PC-9 (cell line): ENCODE data around the gene IL15. TPM values are rescaled to one million over a fixed set of nuclear protein-coding genes. Genes with fewer than 3 reads are reported as not detected.
A peak's percentile ranks its signal among the peaks of the same experiment; 100 is the strongest.
"Not testable (repeated sequence)": the region's sequence is repeated elsewhere in the genome, so short reads cannot be mapped to it uniquely, and the experiment has no call there.

Source experiments
- BruUV-seq: library from RNA; stranded (reverse); fragments of 400-500 nt; replicated peaks from 2 replicates; lab custom pipeline; 2021; lab: Mats Ljungman, UMichigan
- CTCF ChIA-PET: fragments of 300-600 bp; sonication (Branson Sonifier 250); formaldehyde crosslinking; loops from one replicate; lab custom pipeline; 2022; ENCODE audit warnings: antibody characterized with exemption; lab: Charles Lee
- POLR2A ChIA-PET: fragments of 300-600 bp; sonication (Branson Sonifier 250); formaldehyde crosslinking; loops from one replicate; lab custom pipeline; 2022; ENCODE audit warnings: antibody characterized with exemption; ENCODE audit not compliant: unreplicated experiment; lab: Charles Lee
- DNase-seq, 2 experiments: peaks; one replicate each; pipeline versions ENCODE4 v3.0.0 to v3.0.0-alpha.2; 2015 to 2022; ENCODE audit warnings: mixed read lengths in 1 of 2
- H2AFZ ChIP-seq: fragments of 200-600 bp; sonication (generic); 2 replicates; pipeline ENCODE4 v1.8.1; 2017; ENCODE audit warnings: antibody characterized with exemption
- H3F3A ChIP-seq: fragments of 200-600 bp; sonication (generic); 2 replicates; pipeline ENCODE4 v1.8.1; 2017; ENCODE audit warnings: antibody characterized with exemption, mild to moderate bottlenecking, low read depth; ENCODE audit not compliant: insufficient read depth
- H3K27ac ChIP-seq: fragments of 200-600 bp; sonication (generic); 2 replicates; pipeline ENCODE4 v1.6.1; 2016; ENCODE audit warnings: mixed run types
- H3K27me3 ChIP-seq: fragments of 200-600 bp; sonication (generic); 2 replicates; pipeline ENCODE4 v1.6.1; 2016; ENCODE audit warnings: low read depth, mixed run types; ENCODE audit not compliant: insufficient read depth
- H3K36me3 ChIP-seq: fragments of 200-600 bp; sonication (generic); 2 replicates; pipeline ENCODE4 v1.6.1; 2016; ENCODE audit warnings: low read depth, mixed run types
- H3K4me1 ChIP-seq: fragments of 200-600 bp; sonication (generic); replicated peaks from 2 replicates; pipeline ENCODE4 v1.6.1; 2016; ENCODE audit warnings: mixed run types; ENCODE audit not compliant: insufficient read depth
- H3K4me2 ChIP-seq: fragments of 200-600 bp; sonication (generic); 2 replicates; pipeline ENCODE4 v1.6.1; 2017; ENCODE audit warnings: mixed run types
- H3K4me3 ChIP-seq: fragments of 200-600 bp; sonication (generic); 2 replicates; pipeline ENCODE4 v1.6.1; 2016; ENCODE audit warnings: mixed run types
- H3K79me2 ChIP-seq: fragments of 200-600 bp; sonication (generic); 2 replicates; pipeline ENCODE4 v1.6.1; 2017; ENCODE audit warnings: low read depth, mixed run types
- H3K9me2 ChIP-seq: fragments of 200-600 bp; sonication (generic); 2 replicates; pipeline ENCODE4 v1.8.1; 2017; ENCODE audit warnings: mild to moderate bottlenecking; ENCODE audit not compliant: insufficient read depth
- H3K9me3 ChIP-seq: fragments of 200-600 bp; sonication (generic); 2 replicates; pipeline ENCODE4 v1.8.1; 2016; ENCODE audit warnings: low read depth; ENCODE audit not compliant: insufficient read depth
- H4K20me1 ChIP-seq: fragments of 200-600 bp; sonication (generic); 2 replicates; pipeline ENCODE4 v1.8.1; 2017; ENCODE audit not compliant: insufficient read depth
- CTCF ChIP-seq: fragments of 200-600 bp; sonication (generic); conservative IDR thresholded peaks from 2 replicates; pipeline ENCODE4 v1.6.1; 2017; ENCODE audit warnings: mixed run types, antibody characterized with exemption, mild to moderate bottlenecking, moderate library complexity
- EZH2 ChIP-seq: fragments of 200-600 bp; sonication (generic); IDR thresholded peaks from 2 replicates; pipeline ENCODE4 v1.8.0; 2017; ENCODE audit warnings: antibody characterized with exemption, low read depth
- intact Hi-C: fragments of 100-400 bp; cut with micrococcal nuclease; formaldehyde crosslinking; loops from one replicate; pipeline ENCODE4 v1.10.0; 2022; ENCODE audit not compliant: unreplicated experiment
- total RNA-seq: library from RNA; stranded (reverse); gene quantifications from 2 replicates; pipeline ENCODE4 v1.2.3, GENCODE V29; 2021

Gene IL15
- total RNA-seq, 1 experiment from 2014 or later = 4.2 TPM

- Histone ChIP-seq H2AFZ (no peak overlapping the region), H3F3A (no peaks in the 10 kb centered on the region), H3K9me3 (no peaks in the 10 kb centered on the region), H3K4me3 (no peak overlapping the region), H3K27ac (no peak overlapping the region), H3K4me2 (no peak overlapping the region), H3K36me3 (no peaks in the 10 kb centered on the region), H4K20me1 (no peaks in the 10 kb centered on the region), H3K27me3 (no peaks in the 10 kb centered on the region), H3K4me1 (no peaks in the 10 kb centered on the region), H3K9me2 (no peaks in the 10 kb centered on the region), H3K79me2 (no peaks in the 10 kb centered on the region)
- BruUV-seq = no TSS peak
- CTCF ChIA-PET = no interaction called here
- POLR2A ChIA-PET = interaction anchor here (0.6 kb wide), 1 partner anchor 452 kb away, joined by 4 read pairs; no protein-coding TSS in a partner anchor
- TF ChIP-seq CTCF = no peak
- TF ChIP-seq EZH2 = no peak
- intact Hi-C loops = no loop called here
- peak in 1 of 2 experiments; percentile 37 for DNase-seq
Observed at GRCh38 chr4:141686879-141687278, 50.5 kb downstream of the IL15 start.

- H3K27me3 ChIP-seq, H3K36me3 ChIP-seq, CTCF ChIA-PET, H3K27ac ChIP-seq, H3K4me1 ChIP-seq, H4K20me1 ChIP-seq, H3K79me2 ChIP-seq, DNase-seq, H2AFZ ChIP-seq, H3K9me3 ChIP-seq, BruUV-seq, H3K4me2 ChIP-seq, H3K9me2 ChIP-seq, POLR2A ChIA-PET, H3F3A ChIP-seq, H3K4me3 ChIP-seq, intact Hi-C loops: not testable (repeated sequence)
Observed at GRCh38 chr4:141689726-141690296, 53.4 kb downstream of the IL15 start.

GRCh38 chr4:141691247-141691646 lies 54.9 kb downstream of the IL15 start:
- H3K36me3 ChIP-seq, H3K4me2 ChIP-seq, DNase-seq, CTCF ChIA-PET, H3K9me2 ChIP-seq, H3K79me2 ChIP-seq, H3K9me3 ChIP-seq, H3K27ac ChIP-seq, H3K4me1 ChIP-seq, POLR2A ChIA-PET, H2AFZ ChIP-seq, H4K20me1 ChIP-seq, intact Hi-C loops, BruUV-seq, H3K27me3 ChIP-seq, H3F3A ChIP-seq, H3K4me3 ChIP-seq: not testable (repeated sequence)

- intact Hi-C loops = no loop called here
- POLR2A ChIA-PET = no interaction called here
- Histone ChIP-seq H3K27me3 (no peaks in the 10 kb centered on the region), H3K27ac (no peak overlapping the region), H4K20me1 (no peaks in the 10 kb centered on the region), H3K9me3 (no peaks in the 10 kb centered on the region), H2AFZ (no peak overlapping the region), H3K4me1 (no peaks in the 10 kb centered on the region), H3F3A (no peaks in the 10 kb centered on the region), H3K36me3 (no peaks in the 10 kb centered on the region), H3K9me2 (no peaks in the 10 kb centered on the region), H3K4me3 (no peak overlapping the region), H3K4me2 (no peak overlapping the region), H3K79me2 (no peaks in the 10 kb centered on the region)
- BruUV-seq = no TSS peak
- DNase-seq = no peak
- CTCF ChIA-PET = no interaction called here
- TF ChIP-seq EZH2 (no peak), CTCF (no peak)
Observed at GRCh38 chr4:141692081-141692480, 55.7 kb downstream of the IL15 start.
